Posterior vena cava (tissue), 2 donors: ENCODE measurements around the gene PTGES2. TPM values are rescaled to one million over a fixed set of nuclear protein-coding genes. Genes with fewer than 3 reads are reported as not detected.
A peak's percentile ranks its signal among the peaks of the same experiment; 100 is the strongest.

Source experiments
- DNase-seq: peaks from one replicate; pipeline ENCODE4 v3.0.0-alpha.2; 2020; ENCODE audit warnings: low spot score
- intact Hi-C, 2 donors: fragments of 100-400 bp; cut with DNase I; formaldehyde crosslinking; loops; one replicate each; pipeline versions ENCODE4 v1.14.1 to v1.14.2; 2022 to 2023
- total RNA-seq, 2 donors: library from RNA; stranded (reverse); fragmentation: NEBNext Ultra II Directional; extraction: Animal tissue kit (Norgen Biotek cat#: 25700); gene quantifications; one replicate each; pipeline ENCODE4 v1.2.1, GENCODE V29; 2021
- donor health status: DM: yes; HTN: yes; CAD: no.
- donor health status: DM: yes; HTN: yes; CAD: no.

The PTGES2 gene
- total RNA-seq, 2 donors from 2014 or later, result 38.6 to 38.9 TPM

GRCh38 chr9:128109050-128109709 lies 18.3 kb downstream of the PTGES2 start:
- intact Hi-C loops, result loop anchor here (10.0 kb wide), 2 partner anchors 144 to 164 kb away; no protein-coding TSS in a partner anchor
- DNase-seq, result peak; percentile 52

- intact Hi-C loops, result loop anchor here (10.0 kb wide), 2 partner anchors 144 to 164 kb away; no protein-coding TSS in a partner anchor
- DNase-seq, result no peak
These were observed 19.1 kb downstream of the PTGES2 start for GRCh38 chr9:128108269-128109049.

- no peak for DNase-seq
- intact Hi-C loops, result loop anchor here (10.0 kb wide), 2 partner anchors 143 to 163 kb away; no protein-coding TSS in a partner anchor
These were observed 19.9 kb downstream of the PTGES2 start for GRCh38 chr9:128107468-128108268.

- intact Hi-C loops, result loop anchor here (10.0 kb wide), 2 partner anchors 142 to 162 kb away; no protein-coding TSS in a partner anchor
- no peak for DNase-seq
These were observed 20.5 kb downstream of the PTGES2 start for GRCh38 chr9:128106940-128107467.

DNA sequence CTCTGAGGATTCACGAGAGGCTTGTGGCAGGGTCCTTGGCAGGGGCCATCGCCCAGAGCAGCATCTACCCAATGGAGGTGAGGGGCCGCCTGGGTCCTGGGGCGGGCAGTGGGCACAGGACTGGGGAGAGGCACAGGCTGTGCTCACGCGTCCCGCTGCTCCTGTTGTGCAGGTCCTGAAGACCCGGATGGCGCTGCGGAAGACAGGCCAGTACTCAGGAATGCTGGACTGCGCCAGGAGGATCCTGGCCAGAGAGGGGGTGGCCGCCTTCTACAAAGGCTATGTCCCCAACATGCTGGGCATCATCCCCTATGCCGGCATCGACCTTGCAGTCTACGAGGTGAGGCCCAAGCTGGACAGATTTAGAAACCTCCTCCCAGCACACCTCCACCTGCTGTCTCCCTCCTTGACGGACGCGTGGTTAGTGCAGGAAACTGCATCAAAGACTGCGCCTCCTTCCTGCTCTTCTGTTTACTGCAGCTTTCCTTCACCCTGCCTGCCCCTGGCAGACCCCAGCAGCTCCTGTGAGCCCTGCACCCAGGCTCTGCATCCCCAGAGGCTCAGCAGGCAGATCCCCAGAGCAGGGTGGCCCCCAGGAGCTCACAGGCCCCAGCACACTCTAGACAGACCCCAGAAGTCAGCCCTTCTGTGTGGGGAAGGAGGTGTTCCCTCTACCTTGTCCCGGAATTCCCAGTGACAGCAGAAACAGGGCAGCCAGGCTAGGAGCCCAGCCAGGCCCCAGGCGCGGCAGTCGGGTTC lies 21.2 kb downstream of the PTGES2 start:
- intact Hi-C loops, result loop anchor here (10.0 kb wide), 2 partner anchors 142 to 162 kb away; no protein-coding TSS in a partner anchor
- no peak for DNase-seq

DNA sequence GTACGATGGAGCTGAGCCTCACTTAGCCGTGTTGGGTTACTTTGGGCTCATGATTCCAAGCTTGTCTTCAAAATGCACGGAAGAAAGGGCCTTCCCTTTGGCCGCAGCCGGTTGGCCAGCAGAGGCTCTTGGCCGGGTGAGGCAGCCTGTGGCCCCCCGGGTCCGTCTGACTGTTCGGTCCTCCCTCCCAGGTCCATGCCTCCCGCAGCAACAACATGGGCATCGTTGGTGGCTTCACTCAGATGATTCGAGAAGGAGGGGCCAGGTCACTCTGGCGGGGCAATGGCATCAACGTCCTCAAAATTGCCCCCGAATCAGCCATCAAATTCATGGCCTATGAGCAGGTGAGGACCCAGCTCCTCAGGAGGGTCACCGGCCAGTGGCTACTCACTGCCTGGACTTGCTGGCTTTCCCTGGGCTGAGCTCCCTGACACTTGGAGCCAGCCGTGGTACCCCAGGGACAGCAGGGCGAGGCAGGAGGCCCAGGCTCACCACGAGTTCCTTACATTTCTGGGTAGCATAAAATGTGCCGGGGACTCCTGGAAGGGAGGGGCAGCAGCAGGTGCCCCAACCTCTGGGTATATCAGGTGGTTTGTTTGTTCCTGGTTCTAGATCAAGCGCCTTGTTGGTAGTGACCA lies 21.9 kb downstream of the PTGES2 start:
- intact Hi-C loops, result loop anchor here (10.0 kb wide), 2 partner anchors 141 to 161 kb away; no protein-coding TSS in a partner anchor
- DNase-seq, result no peak

DNA sequence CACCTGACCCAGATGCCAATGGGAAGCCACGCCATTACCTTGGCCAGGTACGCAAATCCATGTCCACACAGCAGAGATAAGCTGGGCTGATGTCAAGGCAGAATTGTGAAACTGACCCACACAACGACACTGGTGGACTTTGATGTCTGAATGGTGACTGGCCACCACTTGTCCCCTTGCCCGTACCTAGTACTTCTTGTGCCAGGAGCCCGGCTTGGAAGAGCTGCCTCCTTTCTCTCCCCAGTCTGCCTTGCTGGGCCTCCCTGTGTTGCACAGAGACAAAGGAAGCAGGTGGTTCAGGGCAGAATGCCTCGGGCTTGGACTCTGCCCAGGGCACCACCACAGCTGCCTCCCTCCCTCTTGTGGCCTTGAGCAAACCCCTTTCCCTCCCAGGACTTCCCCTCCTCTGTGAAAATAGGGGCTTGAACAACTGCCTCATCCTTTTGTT lies 23.3 kb downstream of the PTGES2 start:
- intact Hi-C loops, result loop anchor here (10.0 kb wide), 2 partner anchors 139 to 159 kb away; no protein-coding TSS in a partner anchor
- no peak for DNase-seq

- intact Hi-C loops, result loop anchor here (10.0 kb wide), 2 partner anchors 139 to 159 kb away; no protein-coding TSS in a partner anchor
- no peak for DNase-seq
These were observed 24.0 kb downstream of the PTGES2 start for GRCh38 chr9:128103589-128103962.

- no peak for DNase-seq
- intact Hi-C loops, result loop anchor here (10.0 kb wide), 2 partner anchors 138 to 158 kb away; no protein-coding TSS in a partner anchor
These were observed 24.5 kb downstream of the PTGES2 start for GRCh38 chr9:128102861-128103588.

- intact Hi-C loops, result loop anchor here (10.0 kb wide), 2 partner anchors 137 to 157 kb away; no protein-coding TSS in a partner anchor
These were observed 25.3 kb downstream of the PTGES2 start for GRCh38 chr9:128102196-128102595.

GRCh38 chr9:128101690-128102089 lies 25.8 kb downstream of the PTGES2 start:
- no peak for DNase-seq
- intact Hi-C loops, result loop anchor here (10.0 kb wide), 2 partner anchors 137 to 157 kb away; no protein-coding TSS in a partner anchor

More at GRCh38 chr9:128102196-128102595, 25.3 kb downstream of the PTGES2 start:
- DNase-seq, result peak; percentile 45

GRCh38 chr9:128101231-128101661 lies 26.3 kb downstream of the PTGES2 start:
- intact Hi-C loops, result loop anchor here (10.0 kb wide), 2 partner anchors 136 to 156 kb away; no protein-coding TSS in a partner anchor
- DNase-seq, result no peak

- DNase-seq, result no peak
- intact Hi-C loops, result loop anchor here (10.0 kb wide), 2 partner anchors 136 to 156 kb away; no protein-coding TSS in a partner anchor
These were observed 26.9 kb downstream of the PTGES2 start for GRCh38 chr9:128100581-128100980.

DNA sequence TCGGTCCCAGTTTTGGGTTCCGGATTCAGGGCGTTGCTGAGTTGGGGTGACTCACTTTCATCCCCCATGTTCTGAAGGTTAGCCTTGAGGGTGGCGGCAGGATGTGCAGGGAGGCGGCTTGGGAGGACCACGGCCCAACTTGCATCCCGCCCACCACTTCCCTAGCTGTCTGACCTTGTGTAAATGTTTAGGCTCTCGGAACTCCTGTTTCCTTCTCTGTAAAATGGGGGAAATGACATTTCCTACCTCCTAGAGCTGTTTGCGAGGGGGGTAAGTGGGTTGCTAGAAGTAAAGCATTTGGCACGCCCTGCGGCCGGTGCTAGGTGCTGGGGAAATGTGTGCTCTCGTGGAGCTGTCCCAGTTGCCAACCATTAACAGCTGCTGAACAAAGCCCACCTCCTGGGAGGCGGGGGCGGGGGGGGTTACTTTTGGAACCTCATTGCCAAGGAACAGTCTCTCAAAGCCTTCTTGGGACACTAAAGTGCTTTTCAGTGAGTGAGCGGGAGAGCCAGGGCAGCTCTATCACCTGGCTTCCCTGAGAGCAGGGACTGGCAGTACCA lies 27.5 kb downstream of the PTGES2 start:
- no peak for DNase-seq
- intact Hi-C loops, result loop anchor here (10.0 kb wide), 2 partner anchors 135 to 155 kb away; no protein-coding TSS in a partner anchor

- DNase-seq, result no peak
- intact Hi-C loops, result no loop called here
These were observed 28.1 kb downstream of the PTGES2 start for GRCh38 chr9:128099231-128099931.
